Neutrophil (primary cell): ENCODE data around the gene MRPL58.
"Not testable (repeated sequence)": the region's sequence is repeated elsewhere in the genome, so short reads cannot be mapped to it uniquely, and the experiment has no call there.

Experiments used
- H3K27ac ChIP-seq: fragments of 200-600 bp; sonication (generic); 2 replicates; pipeline ENCODE4 v1.5.1; 2016; ENCODE audit warnings: mild to moderate bottlenecking, moderate library complexity
- H3K27me3 ChIP-seq: fragments of 200-600 bp; sonication (generic); 2 replicates; pipeline ENCODE4 v1.6.0; 2016; ENCODE audit warnings: mild to moderate bottlenecking
- H3K36me3 ChIP-seq: fragments of 200-600 bp; sonication (generic); 2 replicates; pipeline ENCODE4 v1.5.1; 2017
- H3K4me1 ChIP-seq, 2 experiments: fragments of 200-600 bp in 1 of 2; sonication (generic) in 1 of 2; 1 replicate in 1 of 2; 2 replicates in 1 of 2; pipeline versions ENCODE4 v1.5.1 to v1.6.1; 2013 to 2016; ENCODE audit warnings: low read depth in 1 of 2, low read length in 1 of 2, mild to moderate bottlenecking in 1 of 2, moderate library complexity in 1 of 2; ENCODE audit not compliant: control insufficient read depth in 1 of 2, insufficient read depth in 1 of 2
- H3K4me3 ChIP-seq, 2 experiments: fragments of 200-600 bp in 1 of 2; sonication (generic) in 1 of 2; 1 replicate in 1 of 2; 2 replicates in 1 of 2; pipeline ENCODE4 v1.5.1; 2013 to 2016; ENCODE audit warnings: low read depth in 1 of 2, low read length in 1 of 2, mild to moderate bottlenecking in 1 of 2, moderate library complexity in 1 of 2
- H3K9me3 ChIP-seq: fragments of 200-600 bp; sonication (generic); 2 replicates; pipeline ENCODE4 v1.5.1; 2016
- CTCF ChIP-seq: fragments of 200-600 bp; sonication (generic); IDR thresholded peaks from 2 replicates; pipeline ENCODE4 v1.5.1; 2016; ENCODE audit warnings: antibody characterized with exemption

The MRPL58 gene

DNA sequence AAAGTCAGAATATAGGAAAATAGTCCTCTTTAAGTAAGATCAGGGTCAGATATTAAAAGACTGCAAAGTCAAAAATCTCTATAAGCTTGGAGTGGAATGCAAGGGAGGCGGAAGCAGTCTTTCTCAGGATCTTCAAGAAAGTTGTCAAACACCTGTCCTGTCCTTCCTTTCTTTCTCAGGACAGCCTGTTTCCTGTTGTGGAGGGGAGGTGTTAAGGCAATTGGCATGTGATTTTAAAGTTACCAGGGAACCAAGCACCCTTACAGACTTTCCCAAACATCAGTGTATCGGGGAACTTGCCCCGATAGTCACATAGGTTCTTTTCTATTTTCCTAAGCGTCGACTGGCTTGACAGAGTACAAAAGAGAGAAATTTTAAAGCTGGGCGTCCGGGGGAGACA is 32.2 kb downstream of the MRPL58 start:
- no peak for TF ChIP-seq CTCF
- Histone ChIP-seq H3K27ac (no peak overlapping the region), H3K4me3 (no peak overlapping the region), H3K27me3 (no peaks in the 10 kb centered on the region), H3K36me3 (peaks cover 26% of the 10 kb centered on the region), H3K9me3 (no peaks in the 10 kb centered on the region), H3K4me1 (peaks cover 19 to 23% of the 10 kb centered on the region in 2 experiments)

GRCh38 chr17:75045946-75046406 is 33.5 kb downstream of the MRPL58 start:
- Histone ChIP-seq H3K36me3 (peaks cover 29% of the 10 kb centered on the region), H3K4me3 (peak overlapping the region; percentile 86 to 97), H3K4me1 (peaks cover 19 to 23% of the 10 kb centered on the region in 2 experiments), H3K27ac (peak overlapping the region; percentile 85)
- H3K27me3 ChIP-seq, H3K9me3 ChIP-seq: not testable (repeated sequence)

- Histone ChIP-seq H3K27me3 (no peaks in the 10 kb centered on the region), H3K27ac (peak within 1 kb of the TSS; percentile 85), H3K4me1 (peaks cover 19 to 23% of the 10 kb centered on the region in 2 experiments), H3K4me3 (peak within 1 kb of the TSS; percentile 86 to 97), H3K9me3 (no peaks in the 10 kb centered on the region), H3K36me3 (peaks cover 30% of the 10 kb centered on the region)
- TF ChIP-seq CTCF: no peak
Observed at GRCh38 chr17:75046407-75047289, 34.2 kb downstream of the MRPL58 start, which contains the start of the genes ATP5PD and KCTD2. TSS of gene ATP5PD (minus strand) at chr17:75046969. CDS start at chr17:75042650, 4,319 bp downstream. TSS of gene KCTD2 (plus strand) at chr17:75047225. CDS start at chr17:75047251, 26 bp downstream.

- Histone ChIP-seq H3K4me3 (peak overlapping the region; percentile 86 to 97), H3K27ac (peak overlapping the region; percentile 85), H3K27me3 (no peaks in the 10 kb centered on the region), H3K36me3 (peaks cover 33% of the 10 kb centered on the region), H3K4me1 (peaks cover 19 to 23% of the 10 kb centered on the region in 2 experiments), H3K9me3 (no peaks in the 10 kb centered on the region)
- no peak for TF ChIP-seq CTCF
Observed at GRCh38 chr17:75047398-75048098, 35.1 kb downstream of the MRPL58 start.

- Histone ChIP-seq H3K27me3 (no peaks in the 10 kb centered on the region), H3K27ac (peak overlapping the region; percentile 85), H3K4me1 (peaks cover 19 to 23% of the 10 kb centered on the region in 2 experiments), H3K36me3 (peaks cover 41% of the 10 kb centered on the region), H3K4me3 (peak overlapping the region; percentile 86 to 97), H3K9me3 (no peaks in the 10 kb centered on the region)
- TF ChIP-seq CTCF: no peak
Observed at GRCh38 chr17:75048249-75048878, 35.9 kb downstream of the MRPL58 start.
